Measurements from ENCODE around the gene STN1.

DNA sequence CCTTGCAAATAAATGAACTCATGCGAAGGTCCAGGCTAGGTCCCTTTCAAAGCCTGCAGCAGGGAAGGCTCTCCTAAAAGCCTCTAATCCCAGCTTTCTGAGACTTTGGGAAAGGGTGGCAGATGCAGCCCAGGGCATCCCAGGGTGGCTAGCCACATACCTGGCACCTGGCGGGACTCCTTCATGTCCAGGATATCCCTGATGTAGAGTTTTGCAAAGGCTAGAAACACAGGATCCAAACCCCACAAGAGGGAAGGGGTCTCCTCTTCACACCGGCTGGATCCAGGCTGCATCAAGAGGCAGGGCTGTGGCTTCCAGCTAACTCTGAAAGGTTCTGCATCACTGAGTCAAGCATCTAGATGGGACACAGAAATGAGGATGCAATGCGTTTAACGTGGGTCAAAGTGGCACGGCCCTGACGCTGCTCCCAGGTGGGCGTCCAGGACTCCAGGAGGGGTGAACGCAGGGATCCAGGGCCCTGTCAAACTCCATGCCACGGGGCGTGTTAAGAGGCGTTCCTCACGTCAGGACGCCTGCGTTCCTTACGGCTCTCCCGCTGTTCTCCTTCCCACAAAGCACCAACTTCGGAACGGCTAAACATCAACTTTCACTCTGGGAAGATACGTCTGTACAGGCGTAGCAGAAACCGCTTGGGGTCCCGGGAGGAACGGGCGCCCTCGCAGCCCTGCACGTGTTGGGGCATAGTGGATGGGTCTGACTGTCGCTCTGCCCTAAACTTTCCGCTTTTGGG lies 507 bp downstream of the STN1 start:
- TF ChIP-seq, protein P1, sequence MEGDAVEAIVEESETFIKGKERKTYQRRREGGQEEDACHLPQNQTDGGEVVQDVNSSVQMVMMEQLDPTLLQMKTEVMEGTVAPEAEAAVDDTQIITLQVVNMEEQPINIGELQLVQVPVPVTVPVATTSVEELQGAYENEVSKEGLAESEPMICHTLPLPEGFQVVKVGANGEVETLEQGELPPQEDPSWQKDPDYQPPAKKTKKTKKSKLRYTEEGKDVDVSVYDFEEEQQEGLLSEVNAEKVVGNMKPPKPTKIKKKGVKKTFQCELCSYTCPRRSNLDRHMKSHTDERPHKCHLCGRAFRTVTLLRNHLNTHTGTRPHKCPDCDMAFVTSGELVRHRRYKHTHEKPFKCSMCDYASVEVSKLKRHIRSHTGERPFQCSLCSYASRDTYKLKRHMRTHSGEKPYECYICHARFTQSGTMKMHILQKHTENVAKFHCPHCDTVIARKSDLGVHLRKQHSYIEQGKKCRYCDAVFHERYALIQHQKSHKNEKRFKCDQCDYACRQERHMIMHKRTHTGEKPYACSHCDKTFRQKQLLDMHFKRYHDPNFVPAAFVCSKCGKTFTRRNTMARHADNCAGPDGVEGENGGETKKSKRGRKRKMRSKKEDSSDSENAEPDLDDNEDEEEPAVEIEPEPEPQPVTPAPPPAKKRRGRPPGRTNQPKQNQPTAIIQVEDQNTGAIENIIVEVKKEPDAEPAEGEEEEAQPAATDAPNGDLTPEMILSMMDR (IDR thresholded peaks at IDR 0.05 in 2 of 3, conservative IDR thresholded peaks at IDR 0.05 in 1 of 3; ENCODE audit: borderline replicate concordance in 1 of 3, insufficient read depth in 1 of 3, low read depth in 2 of 3, low read length in 2 of 3) = no peak
- no peak for TF ChIP-seq SIN3A (IDR thresholded peaks at IDR 0.05; ENCODE audit: low read depth)
- no peak for TF ChIP-seq POLR2AphosphoS5 (IDR thresholded peaks at IDR 0.05; ENCODE audit: low read depth, low read length)
- TF ChIP-seq, protein P2, sequence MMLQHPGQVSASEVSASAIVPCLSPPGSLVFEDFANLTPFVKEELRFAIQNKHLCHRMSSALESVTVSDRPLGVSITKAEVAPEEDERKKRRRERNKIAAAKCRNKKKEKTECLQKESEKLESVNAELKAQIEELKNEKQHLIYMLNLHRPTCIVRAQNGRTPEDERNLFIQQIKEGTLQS (IDR thresholded peaks at IDR 0.05) = no peak
- TF ChIP-seq ZFX (IDR thresholded peaks at IDR 0.05) = no peak; the same call in 1 of the 2 replicates
- no peak for TF ChIP-seq POLR2A (IDR thresholded peaks at IDR 0.05; ENCODE audit: borderline replicate concordance, extremely low read depth, insufficient read depth, insufficient read length)
- TF ChIP-seq ZNF274 (IDR thresholded peaks at IDR 0.05; ENCODE audit: low read depth, low read length) = no peak
- no peak for TF ChIP-seq SRF (IDR thresholded peaks at IDR 0.05; ENCODE audit: low read depth)
- TF ChIP-seq SP1 (IDR thresholded peaks at IDR 0.05; ENCODE audit: low read depth) = no peak
- TF ChIP-seq EZH2 (IDR thresholded peaks at IDR 0.05) = no peak
- TF ChIP-seq YY1 (IDR thresholded peaks at IDR 0.05; ENCODE audit: extremely low read depth, insufficient replicate concordance, low read depth, low read length) = no peak
- no peak for TF ChIP-seq EZH2phosphoT487 (IDR thresholded peaks at IDR 0.05; ENCODE audit: borderline replicate concordance)
